Keratinocyte (primary cell): ENCODE data around the gene IL5RA.

ENCODE experiments used
- CTCF ChIP-seq, 3 experiments: IDR thresholded peaks in 1 of 3; conservative IDR thresholded peaks in 1 of 3; optimal IDR thresholded peaks in 1 of 3; 2 replicates in 2 of 3; 3 replicates in 1 of 3; pipeline versions ENCODE3 to v1.5.1; 2011; ENCODE audit warnings: low read length in 3 of 3, mild to moderate bottlenecking in 3 of 3, moderate library complexity in 2 of 3, control low read depth in 1 of 3, inconsistent platforms in 1 of 3; ENCODE audit not compliant: insufficient read depth in 2 of 3; ENCODE audit errors: extremely low read depth in 1 of 3
- EZH2 ChIP-seq: IDR thresholded peaks from one replicate; pipeline ENCODE4 v1.6.1; 2012; ENCODE audit warnings: inconsistent platforms, mild to moderate bottlenecking, low read length, moderate library complexity

- TF ChIP-seq CTCF (optimal IDR thresholded peaks at IDR 0.05 in 1 of 3, IDR thresholded peaks at IDR 0.05 in 1 of 3, conservative IDR thresholded peaks at IDR 0.05 in 1 of 3; ENCODE audit: extremely low read depth in 1 of 3, insufficient read depth in 2 of 3, low read length in 3 of 3) (no peak), EZH2 (no peak)
Observed at GRCh38 chr3:3110749-3111361, 681 bp upstream of the IL5RA start.
